Measurements from ENCODE around the gene TMOD1.

TMOD1 gene

GRCh38 chr9:97505845-97506244 lies 4.4 kb downstream of the TMOD1 start:
- no peak overlapping the region for H3K9ac ChIP-seq (ENCODE audit: low read depth in 1 of 2, low read length in 2 of 2)
- no peak overlapping the region for H3K4me3 ChIP-seq (ENCODE audit: low read length in 2 of 2)
- H3K27ac ChIP-seq (ENCODE audit: low read depth in 2 of 2, low read length in 2 of 2): no peak overlapping the region
- H3K27me3 ChIP-seq (ENCODE audit: control insufficient read depth in 2 of 2, insufficient read depth in 2 of 2, low read length in 2 of 2): peaks cover 24 to 26% of the 10 kb centered on the region in 2 donors
- peaks cover 12 to 19% of the 10 kb centered on the region in 2 donors for H3K4me1 ChIP-seq (ENCODE audit: control insufficient read depth in 2 of 2, insufficient read depth in 2 of 2, low read length in 2 of 2)
- H3K9me3 ChIP-seq (ENCODE audit: control insufficient read depth in 2 of 2, low read length in 2 of 2): no peaks in the 10 kb centered on the region
- no peaks in the 10 kb centered on the region for H3K36me3 ChIP-seq (ENCODE audit: control insufficient read depth in 2 of 2, insufficient read depth in 2 of 2, low read length in 2 of 2)

- H3K4me3 ChIP-seq (ENCODE audit: low read length in 2 of 2): no peak overlapping the region
- no peaks in the 10 kb centered on the region for H3K9me3 ChIP-seq (ENCODE audit: control insufficient read depth in 2 of 2, low read length in 2 of 2)
- no peaks in the 10 kb centered on the region for H3K36me3 ChIP-seq (ENCODE audit: control insufficient read depth in 2 of 2, insufficient read depth in 2 of 2, low read length in 2 of 2)
- H3K27ac ChIP-seq (ENCODE audit: low read depth in 2 of 2, low read length in 2 of 2): no peak overlapping the region
- H3K27me3 ChIP-seq (ENCODE audit: control insufficient read depth in 2 of 2, insufficient read depth in 2 of 2, low read length in 2 of 2): peaks cover 24 to 26% of the 10 kb centered on the region in 2 donors
- peaks cover 12 to 19% of the 10 kb centered on the region in 2 donors for H3K4me1 ChIP-seq (ENCODE audit: control insufficient read depth in 2 of 2, insufficient read depth in 2 of 2, low read length in 2 of 2)
- no peak overlapping the region for H3K9ac ChIP-seq (ENCODE audit: low read depth in 1 of 2, low read length in 2 of 2)
Measured at GRCh38 chr9:97506306-97506705, 4.8 kb downstream of the TMOD1 start.

GRCh38 chr9:97506787-97507186 lies 5.3 kb downstream of the TMOD1 start:
- Histone ChIP-seq H3K9ac (ENCODE audit: low read depth in 1 of 2, low read length in 2 of 2) (no peak overlapping the region), H3K4me1 (ENCODE audit: control insufficient read depth in 2 of 2, insufficient read depth in 2 of 2, low read length in 2 of 2) (peaks cover 12 to 23% of the 10 kb centered on the region in 2 donors), H3K27ac (ENCODE audit: low read depth in 2 of 2, low read length in 2 of 2) (no peak overlapping the region), H3K9me3 (ENCODE audit: control insufficient read depth in 2 of 2, low read length in 2 of 2) (no peaks in the 10 kb centered on the region), H3K27me3 (ENCODE audit: control insufficient read depth in 2 of 2, insufficient read depth in 2 of 2, low read length in 2 of 2) (peaks cover 24 to 26% of the 10 kb centered on the region in 2 donors), H3K36me3 (ENCODE audit: control insufficient read depth in 2 of 2, insufficient read depth in 2 of 2, low read length in 2 of 2) (no peaks in the 10 kb centered on the region), H3K4me3 (ENCODE audit: low read length in 2 of 2) (no peak overlapping the region)

GRCh38 chr9:97507428-97507984 lies 6.0 kb downstream of the TMOD1 start:
- Histone ChIP-seq H3K4me1 (ENCODE audit: control insufficient read depth in 2 of 2, insufficient read depth in 2 of 2, low read length in 2 of 2) (peaks cover 6 to 19% of the 10 kb centered on the region in 2 donors), H3K27ac (ENCODE audit: low read depth in 2 of 2, low read length in 2 of 2) (no peak overlapping the region), H3K9me3 (ENCODE audit: control insufficient read depth in 2 of 2, low read length in 2 of 2) (no peaks in the 10 kb centered on the region), H3K27me3 (ENCODE audit: control insufficient read depth in 2 of 2, insufficient read depth in 2 of 2, low read length in 2 of 2) (peaks cover 20 to 21% of the 10 kb centered on the region in 2 donors), H3K36me3 (ENCODE audit: control insufficient read depth in 2 of 2, insufficient read depth in 2 of 2, low read length in 2 of 2) (no peaks in the 10 kb centered on the region), H3K4me3 (ENCODE audit: low read length in 2 of 2) (no peak overlapping the region), H3K9ac (ENCODE audit: low read depth in 1 of 2, low read length in 2 of 2) (no peak overlapping the region)

GRCh38 chr9:97508852-97509251 lies 7.4 kb downstream of the TMOD1 start:
- H3K27ac ChIP-seq (ENCODE audit: low read depth in 2 of 2, low read length in 2 of 2): no peak overlapping the region
- no peak overlapping the region for H3K4me3 ChIP-seq (ENCODE audit: low read length in 2 of 2)
- H3K36me3 ChIP-seq (ENCODE audit: control insufficient read depth in 2 of 2, insufficient read depth in 2 of 2, low read length in 2 of 2): no peaks in the 10 kb centered on the region
- H3K27me3 ChIP-seq (ENCODE audit: control insufficient read depth in 2 of 2, insufficient read depth in 2 of 2, low read length in 2 of 2): peaks cover 8 to 9% of the 10 kb centered on the region in 2 donors
- no peaks in the 10 kb centered on the region for H3K9me3 ChIP-seq (ENCODE audit: control insufficient read depth in 2 of 2, low read length in 2 of 2)
- no peak overlapping the region for H3K9ac ChIP-seq (ENCODE audit: low read depth in 1 of 2, low read length in 2 of 2)
- H3K4me1 ChIP-seq (ENCODE audit: control insufficient read depth in 2 of 2, insufficient read depth in 2 of 2, low read length in 2 of 2): peaks cover 0 to 7% of the 10 kb centered on the region in 2 donors

- no peaks in the 10 kb centered on the region for H3K36me3 ChIP-seq (ENCODE audit: control insufficient read depth in 2 of 2, insufficient read depth in 2 of 2, low read length in 2 of 2)
- no peak overlapping the region for H3K9ac ChIP-seq (ENCODE audit: low read depth in 1 of 2, low read length in 2 of 2)
- no peak overlapping the region for H3K27ac ChIP-seq (ENCODE audit: low read depth in 2 of 2, low read length in 2 of 2)
- no peaks in the 10 kb centered on the region for H3K27me3 ChIP-seq (ENCODE audit: control insufficient read depth in 2 of 2, insufficient read depth in 2 of 2, low read length in 2 of 2)
- peaks cover 0 to 6% of the 10 kb centered on the region in 2 donors for H3K4me1 ChIP-seq (ENCODE audit: control insufficient read depth in 2 of 2, insufficient read depth in 2 of 2, low read length in 2 of 2)
- no peaks in the 10 kb centered on the region for H3K9me3 ChIP-seq (ENCODE audit: control insufficient read depth in 2 of 2, low read length in 2 of 2)
- H3K4me3 ChIP-seq (ENCODE audit: low read length in 2 of 2): no peak overlapping the region
Measured at GRCh38 chr9:97510797-97511654, 9.6 kb downstream of the TMOD1 start.

GRCh38 chr9:97511655-97512427 lies 10.4 kb downstream of the TMOD1 start:
- H3K4me1 ChIP-seq (ENCODE audit: control insufficient read depth in 2 of 2, insufficient read depth in 2 of 2, low read length in 2 of 2): peaks cover 0 to 6% of the 10 kb centered on the region in 2 donors
- H3K27me3 ChIP-seq (ENCODE audit: control insufficient read depth in 2 of 2, insufficient read depth in 2 of 2, low read length in 2 of 2): no peaks in the 10 kb centered on the region
- no peaks in the 10 kb centered on the region for H3K9me3 ChIP-seq (ENCODE audit: control insufficient read depth in 2 of 2, low read length in 2 of 2)
- no peak overlapping the region for H3K27ac ChIP-seq (ENCODE audit: low read depth in 2 of 2, low read length in 2 of 2)
- no peak overlapping the region for H3K9ac ChIP-seq (ENCODE audit: low read depth in 1 of 2, low read length in 2 of 2)
- no peaks in the 10 kb centered on the region for H3K36me3 ChIP-seq (ENCODE audit: control insufficient read depth in 2 of 2, insufficient read depth in 2 of 2, low read length in 2 of 2)
- no peak overlapping the region for H3K4me3 ChIP-seq (ENCODE audit: low read length in 2 of 2)

GRCh38 chr9:97512966-97513560 lies 11.6 kb downstream of the TMOD1 start:
- no peaks in the 10 kb centered on the region for H3K27me3 ChIP-seq (ENCODE audit: control insufficient read depth in 2 of 2, insufficient read depth in 2 of 2, low read length in 2 of 2)
- no peak overlapping the region for H3K27ac ChIP-seq (ENCODE audit: low read depth in 2 of 2, low read length in 2 of 2)
- H3K9me3 ChIP-seq (ENCODE audit: control insufficient read depth in 2 of 2, low read length in 2 of 2): no peaks in the 10 kb centered on the region
- H3K36me3 ChIP-seq (ENCODE audit: control insufficient read depth in 2 of 2, insufficient read depth in 2 of 2, low read length in 2 of 2): no peaks in the 10 kb centered on the region
- H3K4me3 ChIP-seq (ENCODE audit: low read length in 2 of 2): no peak overlapping the region
- peaks cover 0 to 6% of the 10 kb centered on the region in 2 donors for H3K4me1 ChIP-seq (ENCODE audit: control insufficient read depth in 2 of 2, insufficient read depth in 2 of 2, low read length in 2 of 2)
- no peak overlapping the region for H3K9ac ChIP-seq (ENCODE audit: low read depth in 1 of 2, low read length in 2 of 2)

GRCh38 chr9:97514531-97514930 lies 13.1 kb downstream of the TMOD1 start:
- H3K36me3 ChIP-seq (ENCODE audit: control insufficient read depth in 2 of 2, insufficient read depth in 2 of 2, low read length in 2 of 2): no peaks in the 10 kb centered on the region
- H3K4me1 ChIP-seq (ENCODE audit: control insufficient read depth in 2 of 2, insufficient read depth in 2 of 2, low read length in 2 of 2): peaks cover 0 to 11% of the 10 kb centered on the region in 2 donors
- no peak overlapping the region for H3K4me3 ChIP-seq (ENCODE audit: low read length in 2 of 2)
- no peaks in the 10 kb centered on the region for H3K27me3 ChIP-seq (ENCODE audit: control insufficient read depth in 2 of 2, insufficient read depth in 2 of 2, low read length in 2 of 2)
- no peaks in the 10 kb centered on the region for H3K9me3 ChIP-seq (ENCODE audit: control insufficient read depth in 2 of 2, low read length in 2 of 2)
- no peak overlapping the region for H3K9ac ChIP-seq (ENCODE audit: low read depth in 1 of 2, low read length in 2 of 2)
- H3K27ac ChIP-seq (ENCODE audit: low read depth in 2 of 2, low read length in 2 of 2): no peak overlapping the region

Data from mucosa of rectum (tissue), 2 donors.